Testis (tissue), 2 donors: ENCODE results near the gene CSH1.

Experiments
- CTCF ChIP-seq, 3 experiments: fragments of 450-650 bp in 2 of 3; fragments of 200-600 bp in 1 of 3; sonication (generic) in 1 of 3; IDR thresholded peaks; one replicate each; pipeline ENCODE4 v1.5.1; 2016 to 2019; ENCODE audit warnings: antibody characterized with exemption in 3 of 3, mild to moderate bottlenecking in 2 of 3, moderate library complexity in 1 of 3
- POLR2A ChIP-seq: fragments of 450-650 bp; IDR thresholded peaks from one replicate; pipeline ENCODE4 v1.6.1; 2017; ENCODE audit warnings: antibody characterized with exemption, mild to moderate bottlenecking, moderate library complexity

GRCh38 chr17:63939401-63939800 lies 43.0 kb upstream of the CSH1 start:
- TF ChIP-seq CTCF (IDR thresholded peaks at IDR 0.05): no peak
- no peak for TF ChIP-seq POLR2A
